ENCODE measurements around the gene KSR1.

DNA sequence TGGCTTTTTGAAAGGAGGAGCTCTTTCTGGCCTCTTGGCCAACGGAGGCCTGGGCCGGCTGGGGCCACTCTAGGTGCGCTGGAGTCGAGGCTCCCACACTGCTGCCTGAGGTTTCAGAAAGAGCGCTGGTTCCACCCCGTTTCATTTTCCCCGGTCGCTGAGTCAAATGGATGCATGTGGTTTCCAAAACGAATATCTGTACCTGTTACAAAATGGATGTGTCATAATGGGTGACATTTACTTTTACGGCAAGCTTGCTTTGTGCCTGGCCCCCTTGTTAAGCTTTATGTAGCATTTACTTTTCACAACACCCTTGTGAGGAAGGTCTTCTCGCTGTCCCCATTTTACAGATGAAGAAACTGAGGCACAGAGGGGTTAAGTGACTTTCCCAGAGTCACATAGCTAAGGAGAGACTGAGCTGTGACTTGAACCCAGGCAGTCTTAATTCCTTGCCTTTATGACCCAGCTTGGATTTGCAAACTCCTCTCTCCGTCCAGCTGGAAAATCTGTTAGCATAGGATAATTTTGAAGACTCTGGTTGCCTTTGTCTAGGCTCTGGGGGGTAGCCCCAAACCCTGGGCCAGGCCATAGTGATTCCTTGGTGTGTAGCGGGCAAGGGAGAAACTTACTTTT, 10.6 kb downstream of the KSR1 start:
- no peak for TF ChIP-seq POLR2AphosphoS5 (IDR thresholded peaks at IDR 0.05; ENCODE audit: borderline replicate concordance, low read depth, low read length)
- no peak for TF ChIP-seq EZH2 (IDR thresholded peaks at IDR 0.05)
